GM19468 (cell line): Measurements from ENCODE around the gene PTPRD.
"Not testable (repeated sequence)": the region's sequence is repeated elsewhere in the genome, so short reads cannot be mapped to it uniquely, and the experiment has no call there.

Experiments
- ATAC-seq: cut with Tn5 transposase; IDR thresholded peaks from one replicate; pipeline ENCODE4 v1.9.1; 2021; ENCODE audit warnings: mild to moderate bottlenecking, moderate library complexity, moderate number of reproducible peaks; ENCODE audit not compliant: unreplicated experiment; ENCODE audit errors: extremely low read depth

PTPRD gene

GRCh38 chr9:8705861-8706260, 1906.9 kb downstream of the PTPRD start:
- no peak for ATAC-seq

- ATAC-seq, result no peak
Measured at GRCh38 chr9:8703904-8704303, 1908.9 kb downstream of the PTPRD start.

- ATAC-seq, result no peak
Measured at GRCh38 chr9:8701904-8702303, 1910.9 kb downstream of the PTPRD start.

DNA sequence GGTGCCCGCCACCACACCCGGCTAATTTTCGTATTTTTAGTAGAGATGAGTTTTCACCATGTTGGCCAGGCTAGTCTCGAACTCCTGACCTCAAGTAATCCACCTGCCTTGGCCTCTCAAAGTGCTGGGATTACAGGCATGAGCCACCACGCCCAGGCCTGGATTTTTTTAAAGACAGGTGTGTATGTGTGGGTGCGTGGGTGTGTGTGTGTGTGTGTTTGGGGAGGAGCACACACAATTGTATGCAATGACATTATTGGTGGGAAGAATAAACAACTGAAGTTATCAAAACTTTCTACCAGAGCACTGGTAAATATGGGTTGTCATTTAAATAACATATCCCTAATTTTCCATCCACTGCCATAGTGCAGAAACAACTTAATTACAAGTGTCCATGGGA, 1915.2 kb downstream of the PTPRD start:
- ATAC-seq, result not testable (repeated sequence)

- ATAC-seq, result no peak
Measured at GRCh38 chr9:8696516-8696915, 1916.3 kb downstream of the PTPRD start.

GRCh38 chr9:8694983-8695588, 1917.7 kb downstream of the PTPRD start:
- no peak for ATAC-seq

DNA sequence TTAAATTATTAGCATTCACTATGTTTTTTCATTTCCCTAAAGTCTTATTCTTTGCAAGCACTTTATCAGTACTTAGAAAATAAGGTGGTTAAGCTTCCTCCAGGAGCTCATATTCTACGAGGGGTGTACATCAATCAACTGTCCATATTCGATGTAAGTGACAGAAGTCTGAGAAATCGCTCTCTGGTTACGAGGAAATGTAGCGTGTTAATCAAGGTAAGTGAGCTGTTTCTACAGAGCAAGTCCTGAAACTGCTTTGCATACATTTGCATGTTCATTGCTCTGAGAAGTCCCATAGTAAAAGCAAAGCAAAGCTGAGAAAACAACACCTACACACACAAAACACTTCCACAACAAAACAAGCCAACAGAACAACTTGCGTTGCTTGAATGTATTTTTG, 1919.3 kb downstream of the PTPRD start:
- ATAC-seq, result no peak

GRCh38 chr9:8686516-8686915, 1926.3 kb downstream of the PTPRD start:
- no peak for ATAC-seq

DNA sequence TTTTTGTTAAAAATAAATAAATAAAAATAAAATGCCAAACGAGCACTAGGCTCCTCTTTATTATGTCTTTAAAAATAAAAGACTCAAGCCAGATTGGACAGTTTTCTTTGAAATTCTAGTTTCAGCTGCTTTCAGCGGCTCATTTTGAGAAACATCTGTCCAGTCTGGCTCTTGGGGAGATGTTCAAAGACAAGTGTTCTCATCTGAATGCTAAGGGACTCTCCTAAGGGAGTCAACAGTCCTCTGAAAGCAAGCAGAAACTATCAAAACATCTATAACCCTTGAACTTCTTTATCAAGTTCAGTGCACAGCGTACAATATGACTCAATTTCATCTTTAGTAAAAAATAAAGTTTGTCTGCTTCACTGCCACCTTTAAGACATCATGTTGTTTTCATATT, 1927.0 kb downstream of the PTPRD start:
- no peak for ATAC-seq

GRCh38 chr9:8684978-8685708, 1927.7 kb downstream of the PTPRD start:
- no peak for ATAC-seq

DNA sequence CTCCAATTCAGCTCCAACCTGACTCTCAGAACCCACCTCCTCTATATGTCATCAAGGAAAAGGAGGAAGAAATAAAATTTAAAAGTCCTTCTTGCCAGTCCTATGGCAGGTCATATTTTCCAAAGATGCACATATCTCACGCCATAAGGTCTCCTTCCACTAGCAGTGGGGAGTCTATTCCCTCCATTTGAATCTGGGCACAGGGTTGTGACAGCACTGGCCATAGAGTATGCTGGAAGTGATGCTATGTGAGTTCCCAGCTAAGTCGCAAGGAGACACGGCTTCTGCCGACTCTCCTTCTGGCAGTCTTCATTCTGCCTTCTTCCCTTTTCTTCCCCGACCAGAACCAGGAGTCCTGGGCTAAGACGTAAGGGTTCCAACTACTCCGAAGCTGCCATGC, 1929.3 kb downstream of the PTPRD start:
- no peak for ATAC-seq

- ATAC-seq, result no peak
Measured at GRCh38 chr9:8680658-8681057, 1932.1 kb downstream of the PTPRD start.

DNA sequence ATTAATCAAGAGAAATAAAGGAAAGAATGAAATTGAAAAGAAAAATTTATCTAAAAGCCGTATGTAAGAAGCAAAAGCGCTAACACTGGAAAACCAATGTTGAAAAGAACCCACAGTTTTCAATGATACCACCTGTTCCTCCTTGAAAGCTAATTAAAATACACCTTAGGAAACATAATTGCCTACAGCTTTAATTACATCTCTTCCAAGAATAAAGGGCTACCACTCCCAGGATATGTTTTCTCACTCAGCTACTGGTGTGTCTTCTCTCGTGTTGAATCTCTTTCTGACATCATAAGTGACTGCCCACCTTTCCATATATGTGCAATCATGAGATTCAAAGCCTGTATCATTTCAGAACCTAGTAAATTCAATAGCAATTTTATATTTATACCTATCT, 1932.6 kb downstream of the PTPRD start:
- ATAC-seq, result no peak

DNA sequence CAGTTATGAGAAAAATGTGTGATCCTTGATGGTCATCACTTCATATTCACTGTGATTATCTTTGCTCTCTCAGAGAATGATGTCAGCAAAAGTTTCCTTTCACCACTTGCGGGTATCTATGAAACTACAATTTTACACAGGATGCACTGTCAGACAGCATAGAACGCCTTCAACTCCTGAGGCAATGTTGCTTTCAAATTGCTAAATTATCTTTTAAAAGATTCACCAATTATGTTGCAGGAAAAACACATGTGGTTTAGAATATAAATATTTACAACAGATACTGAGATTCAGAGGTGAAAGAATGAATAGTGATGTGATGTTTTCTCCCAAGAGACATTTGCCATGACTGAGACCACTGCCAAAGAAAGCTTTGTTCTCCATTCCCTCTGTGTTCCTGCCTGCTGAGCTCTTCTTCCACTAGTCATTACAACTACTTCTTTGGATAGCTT, 1933.4 kb downstream of the PTPRD start:
- ATAC-seq, result no peak

DNA sequence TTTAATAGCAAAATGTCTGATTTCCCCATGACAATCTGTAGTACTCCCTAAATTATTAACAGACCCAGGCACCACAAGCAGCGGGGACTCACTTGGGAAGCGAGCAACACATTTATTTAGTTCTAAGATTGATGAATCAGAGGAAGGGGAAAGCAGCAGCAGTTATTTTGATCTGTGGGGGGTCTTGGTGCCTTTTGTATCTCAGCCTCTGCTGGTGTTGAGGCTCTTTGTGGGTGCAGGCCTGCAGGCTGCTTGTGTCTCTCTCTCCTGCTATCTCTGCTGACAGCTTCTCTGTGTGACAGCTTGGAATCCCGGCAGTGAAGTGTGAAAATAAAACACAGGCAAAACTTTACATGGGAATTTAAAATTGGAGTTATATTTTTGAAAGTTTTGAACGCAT, 1935.1 kb downstream of the PTPRD start:
- ATAC-seq, result no peak

DNA sequence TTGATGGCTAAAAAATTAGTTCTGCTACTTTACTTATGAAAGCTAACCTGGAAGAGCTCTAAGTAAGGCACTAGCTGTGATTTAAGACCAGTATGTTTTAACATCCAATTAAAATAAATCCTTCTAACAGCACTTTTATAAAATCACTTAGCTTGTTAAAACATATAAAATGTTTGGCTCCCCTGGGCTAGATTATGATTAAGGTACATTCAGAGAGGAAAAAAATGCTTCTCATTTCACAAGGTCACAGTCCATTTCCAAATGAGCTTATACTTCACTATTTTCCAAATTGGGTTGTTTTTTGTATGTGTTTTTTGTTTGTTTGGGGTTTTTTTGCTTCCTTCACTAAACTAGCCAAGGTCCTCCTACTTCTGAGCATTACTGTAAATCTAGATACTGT, 1938.3 kb downstream of the PTPRD start:
- ATAC-seq, result no peak

DNA sequence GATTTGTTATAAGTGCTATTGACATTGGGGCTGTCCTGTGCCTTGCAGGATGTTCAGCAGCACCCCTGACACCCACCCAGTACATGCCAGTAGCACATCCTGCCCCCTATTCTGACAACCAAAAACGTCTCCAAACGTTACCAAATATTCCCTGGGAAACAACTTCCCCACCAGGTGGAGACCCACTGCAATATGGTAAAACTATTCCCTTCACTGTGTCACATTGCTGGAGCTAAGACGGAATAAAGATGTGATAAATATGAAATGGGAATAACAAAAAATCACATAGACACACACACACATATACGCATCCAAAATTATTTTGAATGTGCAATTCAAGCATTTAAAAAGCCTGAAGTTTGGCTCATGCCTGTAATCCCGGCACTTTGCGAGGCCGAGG, 1939.0 kb downstream of the PTPRD start:
- ATAC-seq, result no peak

GRCh38 chr9:8670751-8671150, 1942.1 kb downstream of the PTPRD start:
- no peak for ATAC-seq

DNA sequence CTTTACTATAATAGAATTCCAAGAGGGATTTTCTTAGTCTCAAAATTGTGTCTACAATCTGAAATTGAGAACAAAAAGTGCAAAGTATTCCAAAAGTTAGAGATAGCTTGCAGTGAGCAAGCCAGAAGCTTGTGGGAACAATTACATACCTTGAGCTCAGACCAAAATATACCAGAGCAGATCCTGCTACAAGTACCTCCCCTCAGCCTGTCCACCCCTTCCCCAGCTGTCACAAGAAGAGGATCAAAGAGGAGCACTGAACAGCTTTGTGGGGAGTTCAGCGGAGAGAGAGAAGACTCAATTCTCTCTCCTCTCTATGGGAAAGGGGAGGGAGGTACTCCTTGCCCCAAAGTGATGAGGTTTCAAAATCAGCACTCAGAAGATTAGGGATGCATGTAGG, 1944.1 kb downstream of the PTPRD start:
- no peak for ATAC-seq

DNA sequence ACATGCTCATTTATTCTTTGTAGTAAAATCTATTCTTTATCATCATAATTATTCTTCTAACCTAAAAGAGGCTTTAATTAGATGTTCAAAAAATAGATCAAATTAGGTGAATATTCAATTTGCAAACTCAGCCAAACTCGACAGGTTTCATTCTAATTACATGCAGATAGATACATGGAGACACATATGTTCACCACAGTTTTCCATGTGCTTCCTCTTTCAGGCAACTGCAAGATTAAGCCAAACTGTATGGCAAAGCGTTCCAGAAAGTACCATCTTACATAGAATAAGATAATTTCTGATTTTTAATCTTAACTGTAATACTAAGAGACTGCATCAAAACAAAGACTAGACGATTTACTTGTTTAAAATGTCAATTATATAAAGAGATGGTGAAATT, 1944.6 kb downstream of the PTPRD start:
- no peak for ATAC-seq

DNA sequence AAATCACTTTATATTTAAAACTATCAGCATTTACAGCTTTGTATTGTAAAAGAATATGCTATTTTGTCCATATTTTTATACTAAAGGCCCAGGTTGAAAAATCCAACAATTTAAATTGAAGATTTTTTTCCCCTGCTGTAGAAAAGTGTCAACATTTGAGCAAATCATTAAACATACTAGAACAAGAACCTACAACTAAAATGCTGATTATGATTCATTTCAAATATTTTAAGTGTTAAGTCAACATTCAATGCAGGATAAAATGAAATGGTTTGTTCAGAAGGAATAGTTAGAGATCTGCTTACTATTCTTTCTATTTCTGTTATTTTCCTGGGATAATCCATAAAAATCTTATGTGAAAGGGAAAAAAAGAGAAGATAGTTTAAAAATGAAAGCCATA, 1946.7 kb downstream of the PTPRD start:
- no peak for ATAC-seq

GRCh38 chr9:8660383-8660782, 1952.4 kb downstream of the PTPRD start:
- no peak for ATAC-seq
